A549 (cell line): ENCODE data around the gene DNAJC7.

Experiments
- CHD2 ChIP-seq: fragments of 150-350 bp; IDR thresholded peaks from 2 replicates; pipeline ENCODE4 v1.6.1; 2014; ENCODE audit warnings: low read length; ENCODE audit not compliant: partially characterized antibody
- CTCF ChIP-seq: fragments of >200 bp; sonication (Bioruptor Twin); formaldehyde crosslinking; IDR thresholded peaks from 3 replicates; pipeline ENCODE4 v1.5.1; 2016
- ELK1 ChIP-seq: fragments of 150-350 bp; IDR thresholded peaks from 2 replicates; pipeline ENCODE4 v1.6.1; 2014; ENCODE audit warnings: low read depth, mild to moderate bottlenecking, low read length
- HOXA7 ChIP-seq: fragments of 250-450 bp; sonication (Bioruptor Pico); IDR thresholded peaks from 2 replicates; pipeline ENCODE4 v1.5.0; 2020; ENCODE audit warnings: mild to moderate bottlenecking, moderate library complexity
- KDM5A ChIP-seq: fragments of 200-600 bp; sonication (generic); IDR thresholded peaks from 2 replicates; pipeline ENCODE4 v1.6.1; 2016; ENCODE audit warnings: antibody characterized with exemption, mild to moderate bottlenecking
- POLR2A ChIP-seq: IDR thresholded peaks from 2 replicates; pipeline ENCODE4 v1.6.1; 2012; ENCODE audit warnings: mild to moderate bottlenecking, low read length

GRCh38 chr17:42055496-42055895 lies 38.3 kb upstream of the DNAJC7 start:
- TF ChIP-seq HOXA7, result no peak
- TF ChIP-seq CTCF, result no peak
- TF ChIP-seq CHD2, result no peak
- no peak for TF ChIP-seq KDM5A
- TF ChIP-seq POLR2A, result no peak
- no peak for TF ChIP-seq ELK1
